HEK293 (cell line): ENCODE measurements around the gene HMCN2.

Experiments used
- ATF2 ChIP-seq: fragments of 450-650 bp; formaldehyde crosslinking; IDR thresholded peaks from 2 replicates; pipeline ENCODE4 v1.5.1; 2016; ENCODE audit warnings: missing biosample characterization, missing genetic modification characterization, low read depth
- BCL11A ChIP-seq: fragments of 450-650 bp; formaldehyde crosslinking; IDR thresholded peaks from 2 replicates; pipeline ENCODE4 v1.5.1; 2016; ENCODE audit warnings: low read depth, missing biosample characterization, missing genetic modification characterization
- BCL6B ChIP-seq: fragments of 450-650 bp; formaldehyde crosslinking; IDR thresholded peaks from 2 replicates; pipeline ENCODE4 v1.5.1; 2017; ENCODE audit warnings: missing biosample characterization, missing genetic modification characterization
- EGR2 ChIP-seq: fragments of 450-650 bp; formaldehyde crosslinking; IDR thresholded peaks from 2 replicates; pipeline ENCODE4 v1.5.1; 2016; ENCODE audit warnings: low read depth, missing biosample characterization, missing genetic modification characterization
- HOXC10 ChIP-seq: sonication (generic); formaldehyde crosslinking; IDR thresholded peaks from 2 replicates; pipeline ENCODE4 v1.8.1; 2023; ENCODE audit warnings: mild to moderate bottlenecking, missing genetic modification reagents
- KLF9 ChIP-seq: fragments of 450-650 bp; formaldehyde crosslinking; IDR thresholded peaks from 2 replicates; pipeline ENCODE4 v1.5.1; 2016; ENCODE audit warnings: missing biosample characterization, missing genetic modification characterization, low read depth
- MEIS1 ChIP-seq: sonication (generic); formaldehyde crosslinking; IDR thresholded peaks from 2 replicates; pipeline ENCODE4 v1.8.1; 2022; ENCODE audit warnings: missing genetic modification reagents, mild to moderate bottlenecking, borderline replicate concordance
- PATZ1 ChIP-seq: fragments of 450-650 bp; formaldehyde crosslinking; IDR thresholded peaks from 2 replicates; pipeline ENCODE4 v1.5.1; 2016; ENCODE audit warnings: missing biosample characterization, missing genetic modification characterization
- SP3 ChIP-seq: fragments of 450-650 bp; formaldehyde crosslinking; IDR thresholded peaks from 2 replicates; pipeline ENCODE4 v1.5.1; 2016; ENCODE audit warnings: missing biosample characterization, missing genetic modification characterization
- ZBTB17 ChIP-seq: fragments of 450-650 bp; formaldehyde crosslinking; IDR thresholded peaks from 2 replicates; pipeline ENCODE4 v1.5.1; 2016; ENCODE audit warnings: missing biosample characterization, missing genetic modification characterization
- ZEB2 ChIP-seq: fragments of 450-650 bp; formaldehyde crosslinking; IDR thresholded peaks from 2 replicates; pipeline ENCODE4 v1.5.1; 2016; ENCODE audit warnings: missing biosample characterization, missing genetic modification characterization
- ZFHX2 ChIP-seq: fragments of 450-650 bp; formaldehyde crosslinking; conservative IDR thresholded peaks from 2 replicates; pipeline ENCODE4 v1.5.1; 2016; ENCODE audit warnings: missing biosample characterization, missing genetic modification characterization
- ZFP41 ChIP-seq: fragments of 450-650 bp; formaldehyde crosslinking; IDR thresholded peaks from 2 replicates; pipeline ENCODE4 v1.5.1; 2016; ENCODE audit warnings: missing biosample characterization, missing genetic modification characterization, borderline replicate concordance
- ZIC2 ChIP-seq: fragments of 450-650 bp; formaldehyde crosslinking; IDR thresholded peaks from 2 replicates; pipeline ENCODE4 v1.5.1; 2016; ENCODE audit warnings: missing biosample characterization, missing genetic modification characterization
- ZNF114 ChIP-seq: fragments of 450-650 bp; formaldehyde crosslinking; IDR thresholded peaks from 2 replicates; pipeline ENCODE4 v1.5.0; 2017; ENCODE audit warnings: missing biosample characterization, missing genetic modification characterization
- ZNF302 ChIP-seq: fragments of 450-650 bp; formaldehyde crosslinking; IDR thresholded peaks from 2 replicates; pipeline ENCODE4 v1.5.1; 2016; ENCODE audit warnings: missing biosample characterization, missing genetic modification characterization, low read depth
- ZNF311 ChIP-seq: fragments of 450-650 bp; formaldehyde crosslinking; IDR thresholded peaks from 2 replicates; pipeline ENCODE4 v1.5.1; 2017; ENCODE audit warnings: missing biosample characterization, missing genetic modification characterization, borderline replicate concordance
- ZNF350 ChIP-seq: fragments of 450-650 bp; formaldehyde crosslinking; IDR thresholded peaks from 2 replicates; pipeline ENCODE4 v1.5.0; 2017; ENCODE audit warnings: missing biosample characterization, mild to moderate bottlenecking, missing genetic modification characterization
- ZNF426 ChIP-seq: fragments of 450-650 bp; formaldehyde crosslinking; IDR thresholded peaks from 2 replicates; pipeline ENCODE4 v1.5.1; 2017; ENCODE audit warnings: missing biosample characterization, missing genetic modification characterization, mild to moderate bottlenecking, inconsistent platforms, moderate library complexity
- ZNF501 ChIP-seq: fragments of 450-650 bp; formaldehyde crosslinking; IDR thresholded peaks from 2 replicates; pipeline ENCODE4 v1.5.1; 2016; ENCODE audit warnings: missing biosample characterization, missing genetic modification characterization
- ZNF555 ChIP-seq: fragments of 450-650 bp; formaldehyde crosslinking; conservative IDR thresholded peaks from 2 replicates; pipeline ENCODE4 v1.5.1; 2017; ENCODE audit warnings: missing biosample characterization, mild to moderate bottlenecking, missing genetic modification characterization, inconsistent platforms
- ZNF610 ChIP-seq: fragments of 450-650 bp; formaldehyde crosslinking; IDR thresholded peaks from 2 replicates; pipeline ENCODE4 v1.5.1; 2016; ENCODE audit warnings: missing biosample characterization, missing genetic modification characterization, borderline replicate concordance
- ZNF629 ChIP-seq: fragments of 450-650 bp; formaldehyde crosslinking; IDR thresholded peaks from 2 replicates; pipeline ENCODE4 v1.5.1; 2017; ENCODE audit warnings: missing biosample characterization, missing genetic modification characterization
- ZNF660 ChIP-seq: fragments of 450-650 bp; IDR thresholded peaks from 2 replicates; pipeline ENCODE4 v1.5.1; 2018; ENCODE audit warnings: missing biosample characterization, mild to moderate bottlenecking, missing genetic modification characterization
- ZNF747 ChIP-seq: fragments of 450-650 bp; formaldehyde crosslinking; IDR thresholded peaks from 2 replicates; pipeline ENCODE4 v1.5.1; 2016; ENCODE audit warnings: missing biosample characterization, missing genetic modification characterization
- ZNF777 ChIP-seq: fragments of 450-650 bp; formaldehyde crosslinking; IDR thresholded peaks from 2 replicates; pipeline ENCODE4 v1.5.1; 2017; ENCODE audit warnings: missing biosample characterization, missing genetic modification characterization, borderline replicate concordance
- ZNF792 ChIP-seq: fragments of 450-650 bp; formaldehyde crosslinking; IDR thresholded peaks from 2 replicates; pipeline ENCODE4 v1.5.1; 2016; ENCODE audit warnings: missing biosample characterization, missing genetic modification characterization
- ZNF830 ChIP-seq: fragments of 450-650 bp; IDR thresholded peaks from 2 replicates; pipeline ENCODE4 v1.5.0; 2018; ENCODE audit warnings: missing biosample characterization, missing genetic modification characterization, low read depth, mild to moderate bottlenecking, moderate library complexity
- ZNF837 ChIP-seq: fragments of 450-650 bp; formaldehyde crosslinking; IDR thresholded peaks from 2 replicates; pipeline ENCODE4 v1.5.1; 2016; ENCODE audit warnings: missing biosample characterization, missing genetic modification characterization
- ZNF843 ChIP-seq: fragments of 450-650 bp; formaldehyde crosslinking; IDR thresholded peaks from 2 replicates; pipeline ENCODE4 v1.5.1; 2016; ENCODE audit warnings: missing biosample characterization, missing genetic modification characterization
- TF ChIP-seq, protein P1 (sequence below): fragments of 450-650 bp; formaldehyde crosslinking; conservative IDR thresholded peaks from 2 replicates; pipeline ENCODE4 v1.5.1; 2016; ENCODE audit warnings: low read depth, missing biosample characterization, missing genetic modification characterization

HMCN2 gene

GRCh38 chr9:130451509-130452388, 186.2 kb downstream of the HMCN2 start (continued):
- peak; percentile 89 for TF ChIP-seq PATZ1
- peak; percentile 58; the same call in 1 of the 2 replicates for TF ChIP-seq ZEB2
- TF ChIP-seq MEIS1 (CRISPR knock-in tag) = no peak
- no peak for TF ChIP-seq ZFP41 (tag by site-specific recombination)
- no peak for TF ChIP-seq ZNF555 (tag by site-specific recombination)
- TF ChIP-seq HOXC10 (CRISPR knock-in tag) = no peak
- TF ChIP-seq EGR2 (tag by site-specific recombination) = peak; percentile 61
- TF ChIP-seq ZNF747 = no peak
- TF ChIP-seq KLF9 (tag by site-specific recombination) = peak; percentile 75
- TF ChIP-seq BCL6B = no peak
- TF ChIP-seq ZNF302 = no peak
- TF ChIP-seq, protein P1, sequence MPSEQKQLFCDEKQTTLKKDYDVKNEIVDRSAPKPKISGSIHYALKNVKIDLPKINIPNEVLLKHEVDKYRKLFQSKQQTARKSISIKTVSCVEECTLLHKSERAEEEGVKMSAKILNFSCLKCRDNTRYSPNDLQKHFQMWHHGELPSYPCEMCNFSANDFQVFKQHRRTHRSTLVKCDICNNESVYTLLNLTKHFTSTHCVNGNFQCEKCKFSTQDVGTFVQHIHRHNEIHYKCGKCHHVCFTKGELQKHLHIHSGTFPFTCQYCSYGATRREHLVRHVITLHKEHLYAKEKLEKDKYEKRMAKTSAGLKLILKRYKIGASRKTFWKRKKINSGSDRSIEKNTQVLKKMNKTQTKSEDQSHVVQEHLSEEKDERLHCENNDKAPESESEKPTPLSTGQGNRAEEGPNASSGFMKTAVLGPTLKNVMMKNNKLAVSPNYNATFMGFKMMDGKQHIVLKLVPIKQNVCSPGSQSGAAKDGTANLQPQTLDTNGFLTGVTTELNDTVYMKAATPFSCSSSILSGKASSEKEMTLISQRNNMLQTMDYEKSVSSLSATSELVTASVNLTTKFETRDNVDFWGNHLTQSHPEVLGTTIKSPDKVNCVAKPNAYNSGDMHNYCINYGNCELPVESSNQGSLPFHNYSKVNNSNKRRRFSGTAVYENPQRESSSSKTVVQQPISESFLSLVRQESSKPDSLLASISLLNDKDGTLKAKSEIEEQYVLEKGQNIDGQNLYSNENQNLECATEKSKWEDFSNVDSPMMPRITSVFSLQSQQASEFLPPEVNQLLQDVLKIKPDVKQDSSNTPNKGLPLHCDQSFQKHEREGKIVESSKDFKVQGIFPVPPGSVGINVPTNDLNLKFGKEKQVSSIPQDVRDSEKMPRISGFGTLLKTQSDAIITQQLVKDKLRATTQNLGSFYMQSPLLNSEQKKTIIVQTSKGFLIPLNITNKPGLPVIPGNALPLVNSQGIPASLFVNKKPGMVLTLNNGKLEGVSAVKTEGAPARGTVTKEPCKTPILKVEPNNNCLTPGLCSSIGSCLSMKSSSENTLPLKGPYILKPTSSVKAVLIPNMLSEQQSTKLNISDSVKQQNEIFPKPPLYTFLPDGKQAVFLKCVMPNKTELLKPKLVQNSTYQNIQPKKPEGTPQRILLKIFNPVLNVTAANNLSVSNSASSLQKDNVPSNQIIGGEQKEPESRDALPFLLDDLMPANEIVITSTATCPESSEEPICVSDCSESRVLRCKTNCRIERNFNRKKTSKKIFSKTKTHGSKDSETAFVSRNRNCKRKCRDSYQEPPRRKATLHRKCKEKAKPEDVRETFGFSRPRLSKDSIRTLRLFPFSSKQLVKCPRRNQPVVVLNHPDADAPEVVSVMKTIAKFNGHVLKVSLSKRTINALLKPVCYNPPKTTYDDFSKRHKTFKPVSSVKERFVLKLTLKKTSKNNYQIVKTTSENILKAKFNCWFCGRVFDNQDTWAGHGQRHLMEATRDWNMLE = no peak
- peak; percentile 38; the same call in 1 of the 2 replicates for TF ChIP-seq SP3 (tag by site-specific recombination)
- peak; percentile 87 for TF ChIP-seq ZBTB17
- TF ChIP-seq ZNF660 (tag by site-specific recombination) = peak; percentile 96; the same call in 1 of the 2 replicates
- no peak for TF ChIP-seq ZNF792
- TF ChIP-seq ZNF114 = no peak
- peak; percentile 77 for TF ChIP-seq ZFHX2 (tag by site-specific recombination)
- TF ChIP-seq BCL11A (tag by site-specific recombination) = no peak
- peak; percentile 86 for TF ChIP-seq ZIC2 (tag by site-specific recombination)
- TF ChIP-seq ZNF830 (tag by site-specific recombination) = no peak
- TF ChIP-seq ZNF426 (tag by site-specific recombination) = no peak
- 0 out of 2 replicates have a peak, but pooled peaks have one; percentile 18 for TF ChIP-seq ZNF629 (tag by site-specific recombination)
- no peak for TF ChIP-seq ZNF311 (tag by site-specific recombination)
- no peak for TF ChIP-seq ZNF837 (tag by site-specific recombination)
- no peak for TF ChIP-seq ZNF610 (tag by site-specific recombination)
- no peak for TF ChIP-seq ZNF350 (tag by site-specific recombination)
- TF ChIP-seq ZNF501 = no peak
- peak; percentile 87 for TF ChIP-seq ATF2
- 0 out of 2 replicates have a peak, but pooled peaks have one; percentile 13 for TF ChIP-seq ZNF843 (tag by site-specific recombination)
- TF ChIP-seq ZNF777 (tag by site-specific recombination) = no peak
